HepG2 (cell line): ENCODE results near the gene APC2. TPM values are rescaled to one million over a fixed set of nuclear protein-coding genes. Genes with fewer than 3 reads are reported as not detected.

Experiments
- ELF4 ChIP-seq: sonication (generic); formaldehyde crosslinking; IDR thresholded peaks from 2 replicates; pipeline ENCODE4 v1.5.0; 2020; ENCODE audit warnings: missing genetic modification reagents, mild to moderate bottlenecking, moderate library complexity, borderline replicate concordance
- FOSL2 ChIP-seq: sonication (generic); formaldehyde crosslinking; IDR thresholded peaks from 2 replicates; pipeline ENCODE4 v1.4.0; 2020; ENCODE audit warnings: missing genetic modification reagents
- FUBP1 ChIP-seq: sonication (generic); formaldehyde crosslinking; IDR thresholded peaks from 2 replicates; pipeline ENCODE4 v1.5.1; 2020; ENCODE audit warnings: missing genetic modification reagents, mild to moderate bottlenecking, borderline replicate concordance
- HDAC1 ChIP-seq: sonication (generic); formaldehyde crosslinking; IDR thresholded peaks from 2 replicates; pipeline ENCODE4 v1.5.1; 2020; ENCODE audit warnings: mild to moderate bottlenecking, missing genetic modification reagents
- HNF4A ChIP-seq: sonication (generic); formaldehyde crosslinking; IDR thresholded peaks from 2 replicates; pipeline ENCODE4 v1.4.0; 2020; ENCODE audit warnings: missing genetic modification reagents
- ZFP41 ChIP-seq: sonication (generic); formaldehyde crosslinking; IDR thresholded peaks from 2 replicates; pipeline ENCODE4 v1.4.0; 2020; ENCODE audit warnings: mild to moderate bottlenecking, missing genetic modification reagents, borderline replicate concordance
- ZNF20 ChIP-seq: sonication (generic); formaldehyde crosslinking; IDR thresholded peaks from 2 replicates; pipeline ENCODE4 v1.4.0; 2020; ENCODE audit warnings: mild to moderate bottlenecking, moderate library complexity, missing genetic modification reagents
- ZNF615 ChIP-seq: sonication (generic); formaldehyde crosslinking; IDR thresholded peaks from 2 replicates; pipeline ENCODE4 v1.5.0; 2020; ENCODE audit warnings: mild to moderate bottlenecking, missing genetic modification reagents, borderline replicate concordance
- ZNF703 ChIP-seq: sonication (generic); formaldehyde crosslinking; IDR thresholded peaks from 2 replicates; pipeline ENCODE4 v1.5.1; 2020; ENCODE audit warnings: missing genetic modification reagents, mild to moderate bottlenecking, moderate library complexity, borderline replicate concordance
- ZNF792 ChIP-seq: IDR thresholded peaks from 2 replicates; pipeline ENCODE4 v1.6.1; 2016
- ZNF839 ChIP-seq: sonication (generic); formaldehyde crosslinking; IDR thresholded peaks from 2 replicates; pipeline ENCODE4 v1.4.0; 2020; ENCODE audit warnings: missing genetic modification reagents, mild to moderate bottlenecking, borderline replicate concordance
- ZSCAN25 ChIP-seq: sonication (generic); formaldehyde crosslinking; IDR thresholded peaks from 2 replicates; pipeline ENCODE4 v1.8.0; 2022; ENCODE audit warnings: mild to moderate bottlenecking, missing genetic modification reagents
- polyA plus RNA-seq, 8 experiments: library from polyadenylated mRNA; depleted of rRNA in 3 of 8; stranded (reverse) in 7 of 8; unstranded in 1 of 8; fragments of >200 nt; fragmentation: Illumina TruSeq in 4 of 8; extraction: Trizol in 4 of 8; gene quantifications; 2 replicates each; pipeline versions ENCODE4 v1.2.1 to v1.2.3, GENCODE V29; 2011 to 2016; ENCODE audit warnings: low read depth in 4 of 8, missing spikeins in 1 of 8, mixed read lengths in 1 of 8; ENCODE audit not compliant: insufficient read depth in 1 of 8
- total RNA-seq, 5 experiments: library from RNA; depleted of rRNA; stranded (reverse); fragments of >200 nt; fragmentation: Illumina TruSeq; extraction: Trizol; gene quantifications; 2 replicates each; pipeline ENCODE4 v1.2.3, GENCODE V29; 2016; ENCODE audit warnings: low read depth in 1 of 5
- TF ChIP-seq, protein P1 (sequence below): sonication (generic); formaldehyde crosslinking; conservative IDR thresholded peaks from 2 replicates; pipeline ENCODE4 v1.4.0; 2020; ENCODE audit warnings: missing genetic modification reagents
- TF ChIP-seq, protein P2 (sequence below): sonication (generic); formaldehyde crosslinking; IDR thresholded peaks from 2 replicates; pipeline ENCODE4 v1.5.1; 2020; ENCODE audit warnings: mild to moderate bottlenecking, missing genetic modification reagents
- TF ChIP-seq, protein P3 (sequence below): sonication (generic); formaldehyde crosslinking; IDR thresholded peaks from 2 replicates; pipeline ENCODE4 v1.4.0; 2020; ENCODE audit warnings: mild to moderate bottlenecking, missing genetic modification reagents

APC2 gene
- total and polyA plus RNA-seq, 2 of the 13 experiments (the other 11 are each of a cell fraction or from before 2014, with no cell fraction given): 0.08 to 0.22 TPM

- peak; percentile 79; the same call in 1 of the 2 replicates for TF ChIP-seq ELF4 (CRISPR knock-in tag)
- TF ChIP-seq HNF4A (CRISPR knock-in tag): peak; percentile 95
- TF ChIP-seq ZFP41 (CRISPR knock-in tag): no peak
- peak; percentile 60; the same call in 1 of the 2 replicates for TF ChIP-seq ZSCAN25
- no peak; the same call in 1 of the 2 replicates for TF ChIP-seq ZNF703 (CRISPR knock-in tag)
- peak; percentile 37; the same call in 1 of the 2 replicates for TF ChIP-seq ZNF615 (CRISPR knock-in tag)
- TF ChIP-seq, protein P1, sequence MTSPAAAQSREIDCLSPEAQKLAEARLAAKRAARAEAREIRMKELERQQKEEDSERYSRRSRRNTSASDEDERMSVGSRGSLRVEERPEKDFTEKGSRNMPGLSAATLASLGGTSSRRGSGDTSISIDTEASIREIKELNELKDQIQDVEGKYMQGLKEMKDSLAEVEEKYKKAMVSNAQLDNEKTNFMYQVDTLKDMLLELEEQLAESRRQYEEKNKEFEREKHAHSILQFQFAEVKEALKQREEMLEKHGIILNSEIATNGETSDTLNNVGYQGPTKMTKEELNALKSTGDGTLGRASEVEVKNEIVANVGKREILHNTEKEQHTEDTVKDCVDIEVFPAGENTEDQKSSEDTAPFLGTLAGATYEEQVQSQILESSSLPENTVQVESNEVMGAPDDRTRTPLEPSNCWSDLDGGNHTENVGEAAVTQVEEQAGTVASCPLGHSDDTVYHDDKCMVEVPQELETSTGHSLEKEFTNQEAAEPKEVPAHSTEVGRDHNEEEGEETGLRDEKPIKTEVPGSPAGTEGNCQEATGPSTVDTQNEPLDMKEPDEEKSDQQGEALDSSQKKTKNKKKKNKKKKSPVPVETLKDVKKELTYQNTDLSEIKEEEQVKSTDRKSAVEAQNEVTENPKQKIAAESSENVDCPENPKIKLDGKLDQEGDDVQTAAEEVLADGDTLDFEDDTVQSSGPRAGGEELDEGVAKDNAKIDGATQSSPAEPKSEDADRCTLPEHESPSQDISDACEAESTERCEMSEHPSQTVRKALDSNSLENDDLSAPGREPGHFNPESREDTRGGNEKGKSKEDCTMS (CRISPR knock-in tag): no peak
- TF ChIP-seq ZNF792 (CRISPR knock-in tag): peak; percentile 92
- TF ChIP-seq, protein P2, sequence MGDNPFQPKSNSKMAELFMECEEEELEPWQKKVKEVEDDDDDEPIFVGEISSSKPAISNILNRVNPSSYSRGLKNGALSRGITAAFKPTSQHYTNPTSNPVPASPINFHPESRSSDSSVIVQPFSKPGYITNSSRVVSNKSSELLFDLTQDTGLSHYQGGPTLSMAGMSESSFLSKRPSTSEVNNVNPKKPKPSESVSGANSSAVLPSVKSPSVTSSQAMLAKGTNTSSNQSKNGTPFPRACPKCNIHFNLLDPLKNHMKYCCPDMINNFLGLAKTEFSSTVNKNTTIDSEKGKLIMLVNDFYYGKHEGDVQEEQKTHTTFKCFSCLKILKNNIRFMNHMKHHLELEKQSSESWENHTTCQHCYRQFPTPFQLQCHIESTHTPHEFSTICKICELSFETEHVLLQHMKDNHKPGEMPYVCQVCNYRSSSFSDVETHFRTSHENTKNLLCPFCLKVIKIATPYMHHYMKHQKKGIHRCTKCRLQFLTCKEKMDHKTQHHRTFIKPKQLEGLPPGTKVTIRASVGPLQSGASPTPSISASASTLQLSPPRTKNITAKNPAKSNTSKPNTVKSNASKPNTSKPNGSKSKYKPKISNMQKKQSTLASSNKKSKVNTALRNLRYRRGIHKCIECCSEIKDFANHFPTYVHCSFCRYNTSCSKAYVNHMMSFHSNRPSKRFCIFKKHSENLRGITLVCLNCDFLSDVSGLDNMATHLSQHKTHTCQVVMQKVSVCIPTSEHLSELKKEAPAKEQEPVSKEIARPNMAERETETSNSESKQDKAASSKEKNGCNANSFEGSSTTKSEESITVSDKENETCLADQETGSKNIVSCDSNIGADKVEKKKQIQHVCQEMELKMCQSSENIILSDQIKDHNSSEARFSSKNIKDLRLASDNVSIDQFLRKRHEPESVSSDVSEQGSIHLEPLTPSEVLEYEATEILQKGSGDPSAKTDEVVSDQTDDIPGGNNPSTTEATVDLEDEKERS (CRISPR knock-in tag): peak; percentile 77
- peak; percentile 86 for TF ChIP-seq HDAC1 (CRISPR knock-in tag)
- 0 out of 2 replicates have a peak, but pooled peaks have one; percentile 35 for TF ChIP-seq ZNF20
- TF ChIP-seq, protein P3, sequence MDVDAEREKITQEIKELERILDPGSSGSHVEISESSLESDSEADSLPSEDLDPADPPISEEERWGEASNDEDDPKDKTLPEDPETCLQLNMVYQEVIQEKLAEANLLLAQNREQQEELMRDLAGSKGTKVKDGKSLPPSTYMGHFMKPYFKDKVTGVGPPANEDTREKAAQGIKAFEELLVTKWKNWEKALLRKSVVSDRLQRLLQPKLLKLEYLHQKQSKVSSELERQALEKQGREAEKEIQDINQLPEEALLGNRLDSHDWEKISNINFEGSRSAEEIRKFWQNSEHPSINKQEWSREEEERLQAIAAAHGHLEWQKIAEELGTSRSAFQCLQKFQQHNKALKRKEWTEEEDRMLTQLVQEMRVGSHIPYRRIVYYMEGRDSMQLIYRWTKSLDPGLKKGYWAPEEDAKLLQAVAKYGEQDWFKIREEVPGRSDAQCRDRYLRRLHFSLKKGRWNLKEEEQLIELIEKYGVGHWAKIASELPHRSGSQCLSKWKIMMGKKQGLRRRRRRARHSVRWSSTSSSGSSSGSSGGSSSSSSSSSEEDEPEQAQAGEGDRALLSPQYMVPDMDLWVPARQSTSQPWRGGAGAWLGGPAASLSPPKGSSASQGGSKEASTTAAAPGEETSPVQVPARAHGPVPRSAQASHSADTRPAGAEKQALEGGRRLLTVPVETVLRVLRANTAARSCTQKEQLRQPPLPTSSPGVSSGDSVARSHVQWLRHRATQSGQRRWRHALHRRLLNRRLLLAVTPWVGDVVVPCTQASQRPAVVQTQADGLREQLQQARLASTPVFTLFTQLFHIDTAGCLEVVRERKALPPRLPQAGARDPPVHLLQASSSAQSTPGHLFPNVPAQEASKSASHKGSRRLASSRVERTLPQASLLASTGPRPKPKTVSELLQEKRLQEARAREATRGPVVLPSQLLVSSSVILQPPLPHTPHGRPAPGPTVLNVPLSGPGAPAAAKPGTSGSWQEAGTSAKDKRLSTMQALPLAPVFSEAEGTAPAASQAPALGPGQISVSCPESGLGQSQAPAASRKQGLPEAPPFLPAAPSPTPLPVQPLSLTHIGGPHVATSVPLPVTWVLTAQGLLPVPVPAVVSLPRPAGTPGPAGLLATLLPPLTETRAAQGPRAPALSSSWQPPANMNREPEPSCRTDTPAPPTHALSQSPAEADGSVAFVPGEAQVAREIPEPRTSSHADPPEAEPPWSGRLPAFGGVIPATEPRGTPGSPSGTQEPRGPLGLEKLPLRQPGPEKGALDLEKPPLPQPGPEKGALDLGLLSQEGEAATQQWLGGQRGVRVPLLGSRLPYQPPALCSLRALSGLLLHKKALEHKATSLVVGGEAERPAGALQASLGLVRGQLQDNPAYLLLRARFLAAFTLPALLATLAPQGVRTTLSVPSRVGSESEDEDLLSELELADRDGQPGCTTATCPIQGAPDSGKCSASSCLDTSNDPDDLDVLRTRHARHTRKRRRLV (CRISPR knock-in tag): peak; percentile 76; the same call in 1 of the 2 replicates
- TF ChIP-seq ZNF839: peak; percentile 91; the same call in 1 of the 2 replicates
- TF ChIP-seq FUBP1: no peak
- TF ChIP-seq FOSL2 (CRISPR knock-in tag): peak; percentile 76
These were observed 11.6 kb upstream of the APC2 start, which contains the start of gene RPS15 (continued) for GRCh38 chr19:1438035-1438932.
